Panc1 (cell line): ENCODE data around the gene SCIMP.

ENCODE experiments used
- POLR2AphosphoS5 ChIP-seq: IDR thresholded peaks from 2 replicates; pipeline ENCODE4 v1.6.1; 2012; ENCODE audit warnings: mild to moderate bottlenecking, low read depth, low read length, moderate library complexity
- SIN3A ChIP-seq: IDR thresholded peaks from 2 replicates; pipeline ENCODE4 v1.6.1; 2012; ENCODE audit warnings: low read depth, mild to moderate bottlenecking, low read length, moderate library complexity, borderline replicate concordance; ENCODE audit not compliant: insufficient read depth
- TCF7L2 ChIP-seq: IDR thresholded peaks from 2 replicates; pipeline ENCODE4 v1.6.1; 2011; ENCODE audit warnings: mild to moderate bottlenecking, low read depth, low read length, inconsistent platforms
- TF ChIP-seq, protein P1 (sequence below): fragments of 450-650 bp; IDR thresholded peaks from 2 replicates; pipeline ENCODE4 v1.5.1; 2017; ENCODE audit warnings: mild to moderate bottlenecking

GRCh38 chr17:5236938-5237540 lies 2.4 kb upstream of the SCIMP start:
- TF ChIP-seq, protein P1, sequence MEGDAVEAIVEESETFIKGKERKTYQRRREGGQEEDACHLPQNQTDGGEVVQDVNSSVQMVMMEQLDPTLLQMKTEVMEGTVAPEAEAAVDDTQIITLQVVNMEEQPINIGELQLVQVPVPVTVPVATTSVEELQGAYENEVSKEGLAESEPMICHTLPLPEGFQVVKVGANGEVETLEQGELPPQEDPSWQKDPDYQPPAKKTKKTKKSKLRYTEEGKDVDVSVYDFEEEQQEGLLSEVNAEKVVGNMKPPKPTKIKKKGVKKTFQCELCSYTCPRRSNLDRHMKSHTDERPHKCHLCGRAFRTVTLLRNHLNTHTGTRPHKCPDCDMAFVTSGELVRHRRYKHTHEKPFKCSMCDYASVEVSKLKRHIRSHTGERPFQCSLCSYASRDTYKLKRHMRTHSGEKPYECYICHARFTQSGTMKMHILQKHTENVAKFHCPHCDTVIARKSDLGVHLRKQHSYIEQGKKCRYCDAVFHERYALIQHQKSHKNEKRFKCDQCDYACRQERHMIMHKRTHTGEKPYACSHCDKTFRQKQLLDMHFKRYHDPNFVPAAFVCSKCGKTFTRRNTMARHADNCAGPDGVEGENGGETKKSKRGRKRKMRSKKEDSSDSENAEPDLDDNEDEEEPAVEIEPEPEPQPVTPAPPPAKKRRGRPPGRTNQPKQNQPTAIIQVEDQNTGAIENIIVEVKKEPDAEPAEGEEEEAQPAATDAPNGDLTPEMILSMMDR = no peak
- no peak for TF ChIP-seq TCF7L2
- TF ChIP-seq POLR2AphosphoS5 = no peak
- no peak for TF ChIP-seq SIN3A
